Measurements from ENCODE around the gene TOP3A. TPM values are rescaled to one million over a fixed set of nuclear protein-coding genes. Genes with fewer than 3 reads are reported as not detected.

The TOP3A gene
- total RNA-seq, 3 donors from 2014 or later (not counting 1 experiment from before 2014, with no cell fraction given), result 38.1 to 59.7 (median 53.2) TPM

GRCh38 chr17:18253187-18253884, 61.5 kb downstream of the TOP3A start:
- ATAC-seq (no peak), DNase-seq (no peak)
- Histone ChIP-seq H3K9me3 (ENCODE audit: control insufficient read depth, insufficient read depth, low read length) (no peaks in the 10 kb centered on the region), H3K4me1 (ENCODE audit: control insufficient read depth, insufficient read depth, low read length) (peaks cover 19% of the 10 kb centered on the region), H3K27me3 (ENCODE audit: control insufficient read depth, insufficient read depth, low read length) (no peaks in the 10 kb centered on the region), H3K36me3 (ENCODE audit: control insufficient read depth, insufficient read depth, low read length) (peaks cover 63% of the 10 kb centered on the region), H3K27ac (ENCODE audit: low read length) (no peak overlapping the region), H3K4me3 (ENCODE audit: low read length) (no peak overlapping the region)
- Mint-ChIP-seq H3K27ac (no peak overlapping the region), H3K27me3 (ENCODE audit: low read depth in 2 of 2) (no peaks in the 10 kb centered on the region), H3K4me1 (peaks cover 12 to 17% of the 10 kb centered on the region in 2 donors), H3K36me3 (peaks cover 1% of the 10 kb centered on the region), H3K9me3 (no peaks in the 10 kb centered on the region), H3K4me3 (no peak overlapping the region)
- intact Hi-C loops (cut with micrococcal nuclease), result no loop called here
- TF ChIP-seq CTCF (IDR thresholded peaks at IDR 0.05), result no peak
- 94% methylated on average over 16 of the region's 16 CpGs for WGBS (ENCODE audit: insufficient coverage)

GRCh38 chr17:18252160-18252559, 62.6 kb downstream of the TOP3A start:
- Mint-ChIP-seq H3K27me3 (ENCODE audit: low read depth in 2 of 2) (no peaks in the 10 kb centered on the region), H3K27ac (no peak overlapping the region), H3K9me3 (no peaks in the 10 kb centered on the region), H3K36me3 (peaks cover 6% of the 10 kb centered on the region), H3K4me1 (peaks cover 7 to 11% of the 10 kb centered on the region in 2 donors), H3K4me3 (no peak overlapping the region)
- ATAC-seq, result no peak
- no peaks in the 10 kb centered on the region for H3K9me3 ChIP-seq (ENCODE audit: control insufficient read depth, insufficient read depth, low read length)
- TF ChIP-seq CTCF (IDR thresholded peaks at IDR 0.05), result no peak
- H3K4me3 ChIP-seq (ENCODE audit: low read length), result no peak overlapping the region
- peaks cover 71% of the 10 kb centered on the region for H3K36me3 ChIP-seq (ENCODE audit: control insufficient read depth, insufficient read depth, low read length)
- intact Hi-C loops (cut with micrococcal nuclease), result no loop called here
- H3K27me3 ChIP-seq (ENCODE audit: control insufficient read depth, insufficient read depth, low read length), result no peaks in the 10 kb centered on the region
- H3K27ac ChIP-seq (ENCODE audit: low read length), result no peak overlapping the region
- no peak for DNase-seq
- peaks cover 10% of the 10 kb centered on the region for H3K4me1 ChIP-seq (ENCODE audit: control insufficient read depth, insufficient read depth, low read length)
- 96% methylated on average over 5 of the region's 5 CpGs for WGBS (ENCODE audit: insufficient coverage)

DNA sequence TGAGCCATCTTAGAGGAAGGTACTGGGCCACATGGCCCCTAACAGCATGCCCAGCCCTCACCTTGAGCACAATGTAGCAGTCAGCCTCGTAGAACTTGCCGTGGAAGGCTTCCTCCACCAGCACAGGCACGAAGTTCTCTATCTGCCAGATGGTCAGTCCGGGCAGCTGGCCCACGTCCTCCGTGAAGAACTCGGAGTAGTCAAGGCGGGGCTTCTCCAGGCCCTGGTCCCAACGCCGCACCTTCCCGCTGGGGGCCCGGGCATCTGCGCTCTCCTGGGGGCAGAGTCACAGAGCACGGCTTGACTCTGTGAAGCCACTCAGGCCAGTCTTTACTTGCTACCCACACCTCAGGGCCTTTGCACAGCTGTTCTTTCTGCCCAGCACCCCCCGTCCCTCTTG, 63.6 kb downstream of the TOP3A start:
- Histone ChIP-seq H3K27me3 (ENCODE audit: control insufficient read depth, insufficient read depth, low read length) (no peaks in the 10 kb centered on the region), H3K9me3 (ENCODE audit: control insufficient read depth, insufficient read depth, low read length) (no peaks in the 10 kb centered on the region), H3K36me3 (ENCODE audit: control insufficient read depth, insufficient read depth, low read length) (peaks cover 78% of the 10 kb centered on the region), H3K4me3 (ENCODE audit: low read length) (no peak overlapping the region), H3K27ac (ENCODE audit: low read length) (no peak overlapping the region), H3K4me1 (ENCODE audit: control insufficient read depth, insufficient read depth, low read length) (peaks cover under 1% of the 10 kb centered on the region)
- Mint-ChIP-seq H3K36me3 (peaks cover 6% of the 10 kb centered on the region), H3K9me3 (no peaks in the 10 kb centered on the region), H3K4me1 (peaks cover 4 to 5% of the 10 kb centered on the region in 2 donors), H3K27ac (no peak overlapping the region), H3K27me3 (ENCODE audit: low read depth in 2 of 2) (no peaks in the 10 kb centered on the region), H3K4me3 (no peak overlapping the region)
- no peak for TF ChIP-seq CTCF (IDR thresholded peaks at IDR 0.05)
- ATAC-seq (no peak), DNase-seq (no peak)
- WGBS (ENCODE audit: insufficient coverage), result 97% methylated on average over 15 of the region's 15 CpGs
- intact Hi-C loops (cut with micrococcal nuclease), result no loop called here

DNA sequence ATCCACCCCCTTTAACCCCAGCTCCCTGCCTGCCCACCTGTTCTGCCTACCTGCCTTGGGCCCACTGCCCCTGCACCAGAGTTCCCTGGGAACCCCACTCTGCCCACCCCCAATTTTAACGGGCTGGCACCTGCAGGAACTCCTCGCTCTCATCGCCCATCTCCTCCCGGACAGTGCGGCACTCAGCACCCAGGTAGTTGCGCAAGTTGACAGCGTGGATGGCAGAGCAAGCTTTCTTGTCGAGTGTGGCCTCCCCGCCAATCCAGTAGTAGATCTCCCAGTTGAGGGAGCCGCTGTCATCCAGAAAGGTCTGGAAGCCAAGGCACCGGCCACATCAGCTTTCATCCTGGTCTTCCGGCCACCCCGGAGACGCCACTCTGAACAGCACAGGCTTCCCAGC, 64.1 kb downstream of the TOP3A start:
- no peaks in the 10 kb centered on the region for H3K9me3 Mint-ChIP-seq
- H3K4me3 Mint-ChIP-seq, result no peak overlapping the region
- no peaks in the 10 kb centered on the region for H3K27me3 ChIP-seq (ENCODE audit: control insufficient read depth, insufficient read depth, low read length)
- H3K27ac Mint-ChIP-seq, result peak overlapping the region in 1 of 2 donors; percentile 44
- no peak for TF ChIP-seq CTCF (IDR thresholded peaks at IDR 0.05)
- peaks cover 6% of the 10 kb centered on the region for H3K36me3 Mint-ChIP-seq
- no peak overlapping the region for H3K27ac ChIP-seq (ENCODE audit: low read length)
- ATAC-seq (no peak), DNase-seq (no peak)
- no peak overlapping the region for H3K4me3 ChIP-seq (ENCODE audit: low read length)
- 98% methylated on average over 14 of the region's 14 CpGs for WGBS (ENCODE audit: insufficient coverage)
- no peaks in the 10 kb centered on the region for H3K27me3 Mint-ChIP-seq (ENCODE audit: low read depth in 2 of 2)
- no peaks in the 10 kb centered on the region for H3K9me3 ChIP-seq (ENCODE audit: control insufficient read depth, insufficient read depth, low read length)
- H3K4me1 Mint-ChIP-seq, result peaks cover 4 to 5% of the 10 kb centered on the region in 2 donors
- peaks cover 81% of the 10 kb centered on the region for H3K36me3 ChIP-seq (ENCODE audit: control insufficient read depth, insufficient read depth, low read length)
- intact Hi-C loops (cut with micrococcal nuclease), result no loop called here
- H3K4me1 ChIP-seq (ENCODE audit: control insufficient read depth, insufficient read depth, low read length), result no peaks in the 10 kb centered on the region

All from natural killer cell (primary cell).